ENCODE results near the gene CIITA. TPM values are rescaled to one million over a fixed set of nuclear protein-coding genes. Genes with fewer than 3 reads are reported as not detected.
"Not testable (repeated sequence)": the region's sequence is repeated elsewhere in the genome, so short reads cannot be mapped to it uniquely, and the experiment has no call there.

Gene CIITA
- total RNA-seq, 2 donors from 2014 or later, result 4.9 to 10.2 TPM

DNA sequence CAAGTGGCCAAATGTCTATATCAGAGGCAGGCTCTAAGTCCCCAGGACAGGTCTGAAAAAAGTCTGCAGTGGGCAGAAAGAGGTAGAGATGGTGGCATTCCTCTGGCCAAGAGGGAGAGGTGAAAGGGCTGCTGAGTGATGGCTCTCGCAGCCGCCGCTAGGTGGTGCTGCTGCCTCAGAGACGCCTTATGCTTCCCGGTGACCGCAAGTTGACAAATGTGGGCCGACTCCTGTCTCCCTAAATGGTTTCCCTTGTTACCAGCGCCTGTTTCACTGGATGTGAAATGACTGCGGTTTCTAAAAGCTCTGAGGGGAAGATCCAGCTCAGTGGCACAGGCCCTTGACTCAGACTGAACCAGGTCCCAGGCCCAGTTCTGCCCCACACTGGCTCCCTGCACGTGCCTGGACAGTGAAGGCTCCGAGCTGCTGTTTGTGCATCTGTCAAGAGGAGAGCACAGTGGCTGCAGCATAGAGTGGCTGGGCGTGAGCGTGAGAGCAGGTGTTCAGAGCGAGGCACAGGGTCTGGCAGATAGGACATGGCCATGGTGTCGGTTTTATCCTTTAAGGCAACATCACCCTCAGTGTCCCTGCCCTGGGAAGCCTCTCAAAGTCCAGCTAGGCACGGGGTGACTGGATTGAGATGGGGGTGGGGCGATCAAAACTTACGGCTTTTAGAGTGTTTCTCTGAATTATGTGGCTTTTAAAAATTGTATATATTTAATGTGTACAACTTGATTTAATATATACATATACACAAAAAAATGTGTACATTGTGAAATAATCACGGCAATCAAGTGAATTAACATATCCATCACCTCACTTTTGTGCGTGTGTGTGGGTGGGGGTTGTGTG lies 87.3 kb downstream of the CIITA start:
- intact Hi-C loops (cut with DNase I, micrococcal nuclease), result loop anchor here in 1 of 2 donors (10.0 kb wide), 1 partner anchor 391 kb away; no protein-coding TSS in a partner anchor
- ATAC-seq (peak; percentile 92), DNase-seq (peak; percentile 68 to 88)

GRCh38 chr16:10964891-10965326 lies 87.9 kb downstream of the CIITA start:
- ATAC-seq, result no peak
- intact Hi-C loops (cut with DNase I, micrococcal nuclease), result loop anchor here in 1 of 2 donors (10.0 kb wide), 1 partner anchor 390 kb away; no protein-coding TSS in a partner anchor
- no peak for DNase-seq

GRCh38 chr16:10965440-10966061 lies 88.5 kb downstream of the CIITA start:
- DNase-seq (no peak), ATAC-seq (no peak)
- intact Hi-C loops (cut with DNase I, micrococcal nuclease), result loop anchor here in 1 of 2 donors (10.0 kb wide), 1 partner anchor 389 kb away; no protein-coding TSS in a partner anchor

DNA sequence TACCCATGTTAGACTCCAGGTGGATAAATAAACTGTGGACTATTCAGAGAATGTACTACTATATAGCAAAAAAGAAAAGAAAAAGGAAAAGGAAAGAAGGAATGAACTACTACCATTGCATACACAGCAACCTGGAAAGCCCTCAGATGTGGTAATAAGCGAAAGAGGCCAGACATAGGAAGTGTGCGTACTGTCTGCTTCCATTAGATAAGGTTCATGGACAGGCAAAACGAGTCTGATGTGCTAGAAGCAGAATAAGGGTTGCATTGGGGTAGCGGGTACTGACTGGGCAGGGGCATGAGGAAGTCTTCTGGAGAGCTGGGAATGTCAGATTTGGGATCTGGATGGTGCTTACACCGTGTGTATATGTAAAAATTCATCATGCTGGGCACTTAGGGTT lies 89.1 kb downstream of the CIITA start:
- DNase-seq, result no peak
- ATAC-seq, result no peak
- intact Hi-C loops (cut with DNase I, micrococcal nuclease), result loop anchor here in 1 of 2 donors (10.0 kb wide), 1 partner anchor 389 kb away; no protein-coding TSS in a partner anchor

DNA sequence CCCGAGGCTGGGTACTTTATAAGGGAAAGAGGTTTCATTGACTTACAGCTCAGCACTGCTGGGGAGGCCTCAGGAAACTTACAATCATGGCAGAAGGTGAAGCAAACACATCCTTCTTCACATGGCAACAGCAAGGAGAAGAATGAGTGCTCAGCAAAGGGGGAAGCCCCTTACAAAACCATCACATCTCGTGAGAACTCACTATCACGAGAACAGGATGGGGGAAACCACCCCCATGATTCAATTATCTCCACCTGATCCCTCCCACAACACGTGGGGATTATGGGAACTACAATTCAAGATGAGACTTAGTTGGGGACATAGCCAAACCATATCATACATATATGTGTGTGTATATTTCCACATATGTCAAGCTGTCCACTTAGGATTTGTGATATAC lies 89.6 kb downstream of the CIITA start:
- not testable (repeated sequence) for ATAC-seq, DNase-seq
- intact Hi-C loops (cut with DNase I, micrococcal nuclease), result loop anchor here in 1 of 2 donors (10.0 kb wide), 1 partner anchor 388 kb away; no protein-coding TSS in a partner anchor

- no peak for DNase-seq
- intact Hi-C loops (cut with DNase I, micrococcal nuclease), result loop anchor here in 1 of 2 donors (10.0 kb wide), 1 partner anchor 387 kb away; no protein-coding TSS in a partner anchor
- no peak for ATAC-seq
Measured at GRCh38 chr16:10967986-10968385, 91.0 kb downstream of the CIITA start.

DNA sequence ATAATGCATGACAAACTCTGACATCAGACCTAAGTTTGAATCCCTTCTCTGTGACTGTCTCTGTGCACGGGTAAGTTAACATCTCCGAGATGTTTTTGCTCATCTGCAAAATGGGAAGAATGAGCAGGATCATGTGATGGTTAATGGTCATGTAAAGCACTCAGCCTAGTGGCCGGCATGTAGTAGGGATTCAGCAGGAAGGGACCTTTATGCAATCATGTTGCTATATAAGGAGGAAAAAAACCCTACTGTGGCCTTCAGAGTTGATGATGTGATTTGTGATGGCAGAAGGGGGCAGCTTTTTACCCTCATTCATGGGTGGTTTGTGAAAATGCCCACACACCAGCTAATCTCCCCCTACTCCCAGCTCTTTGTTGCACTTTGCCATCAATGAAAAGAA lies 91.5 kb downstream of the CIITA start:
- DNase-seq (no peak), ATAC-seq (no peak)
- intact Hi-C loops (cut with DNase I, micrococcal nuclease), result loop anchor here in 1 of 2 donors (10.0 kb wide), 1 partner anchor 386 kb away; no protein-coding TSS in a partner anchor

- intact Hi-C loops (cut with DNase I, micrococcal nuclease), result loop anchor here (2.0 to 10.0 kb wide), 3 partner anchors 285 to 385 kb away; partner anchors contain the start of gene SOCS1 (in 2 of the 2)
- ATAC-seq (no peak), DNase-seq (no peak)
Measured at GRCh38 chr16:10969615-10970014, 92.6 kb downstream of the CIITA start.

- intact Hi-C loops (cut with DNase I, micrococcal nuclease), result loop anchor here (2.0 to 10.0 kb wide), 2 partner anchors 285 to 287 kb away; partner anchors contain the start of gene SOCS1 (in 2 of the 2)
- DNase-seq, result no peak
Measured at GRCh38 chr16:10970065-10970464, 93.1 kb downstream of the CIITA start.

DNA sequence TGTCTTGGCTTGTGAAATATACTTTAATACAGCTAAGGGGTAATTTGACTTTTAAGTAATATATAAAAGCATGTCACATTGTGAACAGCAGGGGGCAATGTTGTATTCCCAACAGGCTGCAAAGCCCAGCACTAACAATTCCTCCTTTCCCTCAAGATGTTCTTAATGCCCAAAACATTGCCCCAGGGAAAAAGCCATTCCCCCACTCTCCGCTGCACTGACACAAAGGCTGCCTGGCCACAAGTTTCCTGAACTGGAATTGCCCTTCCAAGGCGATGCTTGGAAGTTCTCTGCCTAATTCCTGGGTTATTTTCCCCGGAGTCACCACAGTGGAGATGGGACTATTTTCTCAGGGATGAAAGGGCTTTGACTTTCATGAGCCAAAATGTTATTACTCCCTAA lies 94.6 kb downstream of the CIITA start:
- no peak for DNase-seq
- intact Hi-C loops (cut with DNase I, micrococcal nuclease), result loop anchor here (2.0 to 10.0 kb wide), 2 partner anchors 283 to 285 kb away; partner anchors contain the start of gene SOCS1 (in 2 of the 2)
- peak; percentile 72 for ATAC-seq

More at GRCh38 chr16:10970065-10970464, 93.1 kb downstream of the CIITA start:
- no peak for ATAC-seq

DNA sequence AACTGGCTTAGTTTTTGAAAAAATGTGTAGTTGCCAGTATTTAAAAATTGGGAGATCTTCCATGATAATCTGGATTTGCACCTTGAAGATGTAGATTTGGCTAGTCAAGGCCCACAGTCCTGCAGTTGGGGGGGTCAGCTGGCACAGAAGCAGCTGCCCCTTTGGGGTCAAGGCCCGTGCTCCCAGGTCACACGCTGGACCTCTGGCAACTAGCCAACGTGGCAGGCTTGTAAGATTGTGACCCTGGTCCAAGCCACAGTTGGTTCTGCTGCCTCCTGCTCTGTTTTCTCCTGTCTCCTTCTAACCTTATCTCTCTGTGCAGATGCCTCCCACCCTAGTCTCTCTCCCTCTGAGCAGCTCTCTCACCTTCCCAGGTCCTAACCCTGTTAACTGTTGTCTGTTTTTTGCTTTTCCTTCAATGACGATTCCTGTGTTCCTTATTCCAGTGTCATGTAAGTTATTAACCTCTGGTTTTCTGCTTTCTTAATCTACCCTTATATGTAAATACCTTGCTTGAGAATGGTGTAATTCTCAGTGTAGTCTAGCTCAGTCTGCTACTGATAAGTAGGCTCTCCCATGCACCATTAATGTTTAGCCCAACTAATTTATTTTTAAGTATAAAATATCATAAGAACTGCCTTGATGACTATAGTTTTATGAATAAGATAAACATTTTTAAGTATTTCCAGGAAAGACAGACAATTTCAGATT lies 95.3 kb downstream of the CIITA start:
- intact Hi-C loops (cut with DNase I, micrococcal nuclease), result loop anchor here (2.0 to 10.0 kb wide), 2 partner anchors 283 to 385 kb away; partner anchors contain the start of gene SOCS1 (in 1 of the 2)
- no peak for DNase-seq
- ATAC-seq, result no peak

DNA sequence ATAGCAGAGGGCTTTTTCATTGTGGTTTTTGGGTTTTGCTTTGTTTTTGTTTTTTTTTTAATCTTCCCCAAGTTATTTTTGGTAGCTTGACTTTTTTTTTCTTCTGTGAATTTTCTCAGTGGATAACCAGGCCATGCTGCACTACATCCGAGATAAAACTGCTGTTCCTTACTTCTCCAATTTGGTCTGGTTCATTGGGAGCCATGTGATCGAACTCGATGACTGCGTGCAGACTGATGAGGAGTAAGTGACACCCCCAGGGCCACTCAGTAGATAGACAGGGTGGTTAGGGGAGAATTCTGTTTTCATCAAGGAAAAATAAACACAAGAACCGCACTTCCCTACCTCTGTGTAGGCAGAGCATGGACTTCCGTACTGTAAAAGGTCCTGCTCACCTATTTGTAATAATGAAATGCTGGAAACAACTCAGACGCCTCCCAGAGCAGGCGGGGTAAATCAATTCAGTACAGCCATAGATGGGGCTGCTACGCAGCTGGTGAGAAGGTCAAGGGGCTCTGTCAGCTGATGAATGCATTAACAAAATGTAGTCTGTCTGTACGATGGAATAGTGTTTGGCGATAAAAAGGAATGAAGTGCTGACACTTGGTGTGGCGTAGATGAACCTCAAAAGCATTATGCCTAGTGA lies 95.9 kb downstream of the CIITA start:
- intact Hi-C loops (cut with DNase I, micrococcal nuclease), result loop anchor here (2.0 to 10.0 kb wide), 2 partner anchors 282 to 384 kb away; partner anchors contain the start of gene SOCS1 (in 1 of the 2)
- ATAC-seq (no peak), DNase-seq (no peak)

DNA sequence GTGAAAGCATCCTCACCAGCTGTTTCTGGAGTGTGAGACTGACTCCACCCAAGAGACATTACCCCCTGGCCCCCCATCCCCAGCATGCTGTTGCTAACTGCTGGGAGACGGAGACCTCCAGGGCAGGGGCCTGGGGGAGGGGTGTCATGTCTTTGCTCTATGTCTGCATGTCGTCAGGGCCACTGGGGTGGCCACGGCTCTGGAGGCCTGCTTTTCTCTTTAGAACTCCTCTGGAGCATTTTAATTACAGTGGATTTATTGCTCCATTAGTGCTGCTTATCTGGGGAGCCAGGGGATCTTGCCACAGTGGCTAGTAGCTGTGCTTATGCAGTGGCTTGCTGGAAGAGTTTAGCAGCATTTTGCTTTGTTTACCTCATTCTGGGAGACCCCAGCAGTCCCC lies 99.6 kb downstream of the CIITA start:
- no peak for DNase-seq
- no peak for ATAC-seq
- intact Hi-C loops (cut with DNase I, micrococcal nuclease), result loop anchor here in 1 of 2 donors (10.0 kb wide), 1 partner anchor 278 kb away; the partner anchor contains the start of gene SOCS1

- intact Hi-C loops (cut with DNase I, micrococcal nuclease), result loop anchor here in 1 of 2 donors (10.0 kb wide), 1 partner anchor 277 kb away; the partner anchor contains the start of gene SOCS1
- no peak for ATAC-seq
- DNase-seq, result no peak
Measured at GRCh38 chr16:10978124-10978523, 101.1 kb downstream of the CIITA start.

DNA sequence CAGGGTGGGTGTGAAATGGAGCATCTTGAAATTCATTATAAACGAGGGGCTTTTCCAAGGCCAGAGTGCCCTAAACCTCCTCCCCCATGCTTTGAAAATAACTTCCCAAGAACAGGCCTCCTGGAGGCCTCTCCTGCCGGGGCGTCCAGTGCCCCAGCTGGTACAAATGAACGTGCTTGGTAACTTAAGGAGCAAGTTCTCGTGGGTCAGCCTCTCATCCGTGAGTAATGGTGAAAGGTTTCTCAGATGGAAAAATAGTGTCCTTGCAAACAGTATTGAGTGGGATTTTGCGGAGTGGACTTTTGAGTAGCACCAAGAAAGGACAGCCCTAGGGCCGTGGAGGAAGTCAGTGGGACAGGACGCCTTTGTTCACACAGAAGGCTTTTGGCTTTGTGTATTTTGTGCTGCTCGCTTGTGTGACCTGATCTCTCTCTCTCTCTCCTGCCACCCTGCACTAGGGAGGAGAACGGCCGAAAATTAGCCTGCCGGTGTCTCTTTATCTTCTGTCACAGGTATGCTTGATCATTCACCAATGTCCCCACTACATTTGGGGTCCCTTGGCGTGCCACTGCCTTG lies 102.0 kb downstream of the CIITA start:
- DNase-seq (no peak), ATAC-seq (no peak)
- intact Hi-C loops (cut with DNase I, micrococcal nuclease), result loop anchor here in 1 of 2 donors (10.0 kb wide), 1 partner anchor 276 kb away; the partner anchor contains the start of gene SOCS1

- ATAC-seq (no peak), DNase-seq (no peak)
- intact Hi-C loops (cut with DNase I, micrococcal nuclease), result loop anchor here in 1 of 2 donors (10.0 kb wide), 1 partner anchor 275 kb away; the partner anchor contains the start of gene SOCS1
Measured at GRCh38 chr16:10979717-10980601, 103.0 kb downstream of the CIITA start.
